Myocyte (in vitro differentiated cells): Measurements from ENCODE around the gene SRL. TPM values are rescaled to one million over a fixed set of nuclear protein-coding genes. Genes with fewer than 3 reads are reported as not detected.
"Not testable (repeated sequence)": the region's sequence is repeated elsewhere in the genome, so short reads cannot be mapped to it uniquely, and the experiment has no call there.

Source experiments
- DNase-seq: peaks from one replicate; pipeline ENCODE4 v3.0.0-alpha.2; 2012; ENCODE audit warnings: low read depth
- total RNA-seq: library from RNA; depleted of rRNA; stranded (reverse); fragments of >200 nt; gene quantifications from 2 replicates; pipeline ENCODE4 v1.2.3, GENCODE V29; 2014

SRL gene
- total RNA-seq, 1 donor from 2014 or later, result 2.7 TPM

GRCh38 chr16:4169415-4169814 is 72.5 kb downstream of the SRL start:
- DNase-seq, result no peak

DNA sequence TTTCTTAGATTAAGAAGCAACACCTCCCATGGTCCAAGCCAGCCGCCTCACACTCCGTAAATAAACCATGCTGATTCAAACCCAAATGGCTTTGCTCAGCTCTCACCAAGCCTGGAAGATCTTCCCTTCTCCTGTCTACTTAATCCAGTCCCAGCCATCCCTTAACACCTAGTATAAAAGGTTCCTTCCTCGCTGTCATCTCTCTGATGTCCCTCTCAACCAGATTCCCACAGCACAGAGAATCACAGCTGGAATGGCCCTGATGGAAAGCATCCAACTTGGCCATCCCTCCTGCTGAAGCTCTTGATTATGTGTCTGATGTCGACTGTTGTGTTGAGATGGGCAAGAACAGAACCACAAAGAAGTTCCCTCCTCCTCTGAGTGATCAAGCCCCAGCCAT is 75.1 kb downstream of the SRL start:
- DNase-seq, result no peak

GRCh38 chr16:4160658-4161430 is 81.0 kb downstream of the SRL start:
- no peak for DNase-seq

GRCh38 chr16:4159726-4160125 is 82.2 kb downstream of the SRL start:
- DNase-seq, result no peak

DNA sequence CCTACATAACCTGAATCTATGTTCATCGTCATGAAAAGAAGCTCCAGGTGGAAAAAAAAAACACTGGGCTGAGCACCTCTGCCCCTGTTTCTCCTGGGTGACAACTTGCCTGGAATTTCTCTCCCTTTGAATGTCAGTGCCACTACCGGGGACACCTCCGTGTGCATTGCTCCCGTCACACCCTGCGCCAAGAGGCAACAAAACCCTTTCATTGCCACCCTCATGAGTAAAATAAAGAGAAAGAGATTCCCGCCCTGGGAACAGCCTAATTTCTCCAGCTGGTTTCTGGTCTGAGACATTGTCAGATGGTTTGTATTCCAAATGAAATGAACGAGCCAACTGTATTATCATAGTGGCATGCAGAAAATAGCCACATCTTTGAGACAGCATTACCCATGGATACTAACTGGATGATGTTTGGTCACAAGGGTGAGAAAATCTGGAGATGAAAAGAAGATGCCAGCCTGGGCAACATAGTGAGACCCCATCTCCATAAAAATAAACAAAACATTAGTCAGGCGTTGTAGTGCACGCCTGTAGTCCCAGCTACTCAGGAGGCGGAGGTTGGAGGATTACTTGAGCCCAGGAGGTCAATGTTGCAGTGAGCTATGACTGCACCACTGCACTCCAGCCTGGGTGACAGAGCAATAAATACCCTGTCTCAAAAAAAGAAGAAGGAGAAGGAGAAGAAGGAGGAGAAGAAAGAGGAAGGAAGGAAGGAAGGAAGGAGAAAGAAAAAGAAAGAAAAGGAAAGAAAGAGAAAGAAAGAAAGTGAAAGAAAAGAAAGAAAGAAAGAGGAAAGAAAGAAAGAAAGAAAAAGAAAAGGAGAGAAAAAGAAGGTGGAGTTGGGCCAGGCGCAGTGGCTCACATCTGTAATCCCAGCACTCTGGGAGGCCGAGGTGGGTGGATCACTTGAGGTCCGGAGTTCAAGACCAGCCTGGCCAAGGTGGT is 83.5 kb downstream of the SRL start:
- DNase-seq, result no peak

DNA sequence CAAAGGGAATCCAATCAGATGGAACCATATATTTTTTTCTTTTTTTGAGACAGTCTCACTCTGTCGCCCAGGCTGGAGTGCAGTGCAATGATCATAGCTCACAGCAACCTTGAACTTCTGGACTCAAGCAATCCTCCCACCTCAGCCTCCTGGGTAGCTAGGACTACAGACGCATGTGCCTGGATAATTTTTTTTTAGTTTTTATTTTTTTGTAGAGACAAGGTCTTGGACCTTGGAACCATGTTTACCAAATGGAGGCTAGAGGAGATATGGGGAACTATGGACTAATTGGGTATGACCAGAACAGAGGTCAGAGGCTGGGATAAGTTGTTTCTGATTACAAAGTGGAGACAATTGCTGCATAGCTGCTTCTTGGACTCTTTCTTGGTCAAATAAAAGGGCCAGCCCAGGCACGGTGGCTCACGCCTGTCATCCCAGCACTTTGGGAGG is 84.5 kb downstream of the SRL start:
- DNase-seq, result no peak

- DNase-seq, result not testable (repeated sequence)
These were observed 85.4 kb downstream of the SRL start for GRCh38 chr16:4156503-4156902.

GRCh38 chr16:4153364-4153763 is 88.5 kb downstream of the SRL start:
- DNase-seq, result not testable (repeated sequence)

- no peak for DNase-seq
These were observed 89.6 kb downstream of the SRL start for GRCh38 chr16:4152267-4152666.

DNA sequence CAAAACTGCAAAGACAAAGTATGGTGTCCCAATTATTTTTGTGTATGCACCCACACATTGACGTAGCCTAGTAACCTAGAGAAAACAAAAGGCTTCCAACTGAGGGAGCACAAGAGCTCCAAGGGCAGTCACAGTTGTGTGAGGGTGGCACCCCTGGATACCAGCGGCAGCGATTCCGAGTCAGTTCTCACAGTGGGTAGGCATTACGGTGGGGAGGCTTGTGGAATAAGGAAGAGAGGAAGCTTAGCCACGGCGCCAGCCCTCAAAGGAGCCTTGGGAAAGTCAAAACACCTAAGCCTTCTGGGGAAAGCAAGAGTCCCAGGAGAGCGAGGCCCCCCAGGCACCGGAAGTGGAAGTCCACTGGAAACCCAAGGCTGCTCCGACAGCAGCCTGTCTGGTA is 94.6 kb downstream of the SRL start:
- no peak for DNase-seq

DNA sequence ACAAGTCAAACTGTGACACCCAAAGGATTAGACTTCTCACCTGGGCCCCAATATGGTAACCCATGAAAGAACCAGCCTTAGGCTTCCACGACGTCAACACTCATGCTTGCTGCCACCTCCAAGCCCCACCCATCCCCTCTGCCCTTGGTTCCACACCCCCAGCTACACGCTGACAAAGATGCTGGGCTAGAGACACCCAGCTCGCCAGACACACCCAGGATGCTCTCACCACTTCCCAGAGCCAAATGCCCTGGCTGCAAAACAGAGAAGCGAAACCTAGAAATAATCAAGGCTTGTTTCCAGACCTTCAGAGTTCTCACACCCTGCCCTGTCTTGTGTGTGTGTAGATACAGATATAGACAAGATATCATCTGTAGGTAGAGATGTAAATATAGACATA is 99.6 kb downstream of the SRL start:
- no peak for DNase-seq

GRCh38 chr16:4141604-4142003 is 100.3 kb downstream of the SRL start:
- no peak for DNase-seq

- peak; percentile 19 for DNase-seq
These were observed 101.2 kb downstream of the SRL start for GRCh38 chr16:4140652-4141051.

- no peak for DNase-seq
These were observed 101.9 kb downstream of the SRL start for GRCh38 chr16:4139968-4140367.

Other genes starting within 250 kb of the SRL start
- 28.4 and 31.7 TPM in 2 replicates for gene ADCY9, start 125.6 kb downstream of the SRL start, total RNA-seq
- gene TFAP4, start 30.9 kb upstream of the SRL start, total RNA-seq, result 4.4 and 5.0 TPM in 2 replicates
- gene GLIS2, start 74.0 kb upstream of the SRL start, total RNA-seq, result 3.3 and 4.5 TPM in 2 replicates
- 28.4 and 50.7 TPM in 2 replicates for gene PAM16, start 109.2 kb upstream of the SRL start, total RNA-seq
- gene VASN, start 129.8 kb upstream of the SRL start, total RNA-seq, result 7.5 and 10.9 TPM in 2 replicates
- gene CORO7, start 174.5 kb upstream of the SRL start, total RNA-seq, result 122 and 370 TPM in 2 replicates
- gene DNAJA3, start 183.8 kb upstream of the SRL start, total RNA-seq, result 67.6 and 72.7 TPM in 2 replicates
- 22.6 and 35.8 TPM in 2 replicates for gene NMRAL1, start 232.5 kb upstream of the SRL start, total RNA-seq
- gene HMOX2, start 234.3 kb upstream of the SRL start, total RNA-seq, result 35.4 and 37.5 TPM in 2 replicates